Heart right ventricle (tissue), 16 donors: ENCODE results near the gene C1S. TPM values are rescaled to one million over a fixed set of nuclear protein-coding genes. Genes with fewer than 3 reads are reported as not detected.
"Not testable (repeated sequence)": the region's sequence is repeated elsewhere in the genome, so short reads cannot be mapped to it uniquely, and the experiment has no call there.

Experiments
- ATAC-seq, 8 donors: fragments of 200-7000 bp; cut with Tn5 transposase; one replicate each; pipeline ENCODE4 v1.9.1; 2020; ENCODE audit warnings: mild to moderate bottlenecking in 8 of 8, moderate library complexity in 8 of 8, moderate number of reproducible peaks in 1 of 8
- DNase-seq, 2 donors: peaks; one replicate each; pipeline ENCODE4 v3.0.0-alpha.2; 2020
- H3K27ac ChIP-seq, 10 donors: fragments of 200-600 bp; sonication (generic) in 2 of 10; one replicate each; pipeline versions ENCODE4 v1.5.0 to v1.8.0; 2020 to 2022; ENCODE audit warnings: mild to moderate bottlenecking in 3 of 10
- H3K27me3 ChIP-seq, 7 donors: fragments of 200-600 bp; one replicate each; pipeline ENCODE4 v1.8.0; 2021 to 2022; ENCODE audit warnings: mild to moderate bottlenecking in 2 of 7
- H3K36me3 ChIP-seq, 9 donors: fragments of 200-600 bp; sonication (generic) in 1 of 9; one replicate each; pipeline versions ENCODE4 v1.5.0 to v1.8.0; 2020 to 2022; ENCODE audit warnings: mild to moderate bottlenecking in 2 of 9
- H3K4me1 ChIP-seq, 9 donors: fragments of 200-600 bp; sonication (generic) in 1 of 9; one replicate each; pipeline versions ENCODE4 v1.5.0 to v1.8.0; 2020 to 2022; ENCODE audit warnings: mild to moderate bottlenecking in 4 of 9
- H3K4me3 ChIP-seq, 10 donors: fragments of 200-600 bp; sonication (generic) in 2 of 10; one replicate each; pipeline versions ENCODE4 v1.5.0 to v1.8.0; 2020 to 2022; ENCODE audit warnings: mild to moderate bottlenecking in 7 of 10, moderate library complexity in 2 of 10
- H3K9me3 ChIP-seq, 11 donors: fragments of 200-600 bp in 10 of 11; sonication (generic) in 2 of 11; one replicate each; pipeline versions ENCODE4 v1.5.0 to v1.8.0; 2013 to 2022; ENCODE audit warnings: mild to moderate bottlenecking in 2 of 11, control low read depth in 1 of 11, moderate library complexity in 1 of 11
- CTCF ChIP-seq, 9 donors: fragments of 200-600 bp; sonication (generic) in 2 of 9; IDR thresholded peaks; one replicate each; pipeline versions ENCODE4 v1.5.0 to v1.8.0; 2021 to 2022; ENCODE audit warnings: antibody characterized with exemption in 9 of 9, mild to moderate bottlenecking in 5 of 9, moderate library complexity in 1 of 9
- WGBS, 2 donors: extraction: QIAGEN DNeasy Blood & Tissue Kit; methylation state at CpG; one replicate each; pipeline ENCODE4 v1.1.7; 2013; ENCODE audit warnings: inconsistent platforms in 1 of 2; 5-methylcytosine and 5-hydroxymethylcytosine counted together
- intact Hi-C, 10 donors: fragments of 100-400 bp; cut with DNase I; formaldehyde crosslinking; loops; one replicate each; pipeline versions ENCODE4 v1.11.1 to v1.14.2; 2022
- polyA plus RNA-seq, 2 donors: library from polyadenylated mRNA; stranded (reverse); fragments of 200-250 nt; gene quantifications; one replicate each; pipeline ENCODE4 v1.2.3, GENCODE V29; 2013
- total RNA-seq, 10 donors: library from RNA; stranded (reverse); fragmentation: NEBNext Ultra II Directional in 3 of 10; extraction: Animal tissue kit (Norgen Biotek cat#: 25700) in 3 of 10; gene quantifications; one replicate each; pipeline versions ENCODE4 v1.2.1 to v1.2.4, GENCODE V29; 2021 to 2023
- donor health status: Arrhythmogenic right ventricular cardiomyopathy.
- donor health status: ischemic (EF 13 %, LVEDD 7.1; RV severe dilation, severe dysfunction).
- donor health status: healthy with polysubstance abuse.
- donor health status: DM: no; HTN: yes; CAD: no.
- donor health status: DM: no; HTN: no; CAD: no.
- donor health status: ischemic (EF 25% LVEDD 6.9; RV normal size, moderate dysfunction).
- donor health status: ischemic (EF 25% LVEDD 5.7; RV mildly dilated, moderate dysfunction).
- donor health status: healthy.
- donor health status: DM: yes; HTN: yes; CAD: no.
- donor health status: Ischemic cardiomyopathy.
- donor health status: ischemic (EF 35%, LVEDD 5.7; RV mildly dilated, moderate dysfunction).
- donor health status: nonischemic (EF 11% LVEDD 7.7; RV severe dilation, severe dysfunction).
- donor health status: DM: yes; HTN: yes; CAD: no.
- donor health status: PGD.
- donor health status: ischemic (EF 29% LVEDD 5.4; RV normal size, mild dysfunction).
- donor health status: nonischemic (EF 23%, LVEDD 6.1; RV moderate dilation, normal function).

C1S gene
- total and polyA plus RNA-seq, 12 donors: 25.1 to 151 (median 53.5) TPM

GRCh38 chr12:7046383-7047105, 14.0 kb upstream of the C1S start:
- H3K27ac ChIP-seq: no peak overlapping the region
- no peak for TF ChIP-seq CTCF (IDR thresholded peaks at IDR 0.05)
- WGBS, 2 donors: 82 to 84% methylated on average over 5 of the region's 5 CpGs
- H3K4me3 ChIP-seq: no peak overlapping the region
- intact Hi-C loops: loop anchor here in 1 of 10 donors (10.0 kb wide), 1 partner anchor 102 kb away; the partner anchor contains the start of genes C12orf57 and RNU7-1
- no peaks in the 10 kb centered on the region for H3K27me3 ChIP-seq
- no peaks in the 10 kb centered on the region for H3K9me3 ChIP-seq
- ATAC-seq (no peak), DNase-seq (no peak)
- H3K4me1 ChIP-seq: peaks cover 0 to 16% (median 0%) of the 10 kb centered on the region in 9 donors
- no peaks in the 10 kb centered on the region for H3K36me3 ChIP-seq

DNA sequence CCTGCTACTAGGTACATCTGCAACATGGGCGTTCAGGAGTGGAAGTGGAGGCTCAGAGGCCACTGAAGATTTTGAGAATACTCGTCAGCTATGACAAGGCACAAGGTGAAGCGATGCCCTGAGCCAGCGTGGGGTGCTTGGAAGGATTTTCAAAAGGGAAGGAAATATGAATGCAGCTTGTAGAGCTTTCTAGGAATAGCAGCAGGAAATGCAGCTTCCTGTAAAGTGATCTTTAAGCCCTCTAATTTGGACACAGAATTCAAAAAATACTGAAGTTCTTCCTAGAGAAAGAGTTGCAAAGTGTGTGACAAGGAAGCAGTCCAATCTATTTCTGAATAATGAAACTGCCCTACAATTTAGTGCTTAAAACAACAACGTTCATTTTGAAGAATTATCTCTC, 13.2 kb upstream of the C1S start:
- no peak for TF ChIP-seq CTCF (IDR thresholded peaks at IDR 0.05)
- intact Hi-C loops: loop anchor here in 1 of 10 donors (10.0 kb wide), 1 partner anchor 103 kb away; the partner anchor contains the start of genes C12orf57 and RNU7-1
- no peaks in the 10 kb centered on the region for H3K36me3 ChIP-seq
- H3K4me3 ChIP-seq: no peak overlapping the region
- no peak overlapping the region for H3K27ac ChIP-seq
- no peak for DNase-seq
- no peaks in the 10 kb centered on the region for H3K9me3 ChIP-seq
- no peak for ATAC-seq
- H3K4me1 ChIP-seq: peaks cover 0 to 16% (median 0%) of the 10 kb centered on the region in 9 donors
- no peaks in the 10 kb centered on the region for H3K27me3 ChIP-seq
- 53 to 60% methylated on average over 5 of the region's 5 CpGs for WGBS, 2 donors

- H3K27me3 ChIP-seq, DNase-seq, H3K4me3 ChIP-seq, ATAC-seq, H3K9me3 ChIP-seq, H3K36me3 ChIP-seq, H3K27ac ChIP-seq: not testable (repeated sequence)
- intact Hi-C loops: loop anchor here in 1 of 10 donors (10.0 kb wide), 1 partner anchor 105 kb away; the partner anchor contains the start of genes C12orf57 and RNU7-1
- WGBS, 2 donors: 91% methylated on average over 10 of the region's 10 CpGs
- H3K4me1 ChIP-seq: peaks cover 0 to 16% (median 0%) of the 10 kb centered on the region in 9 donors
Observed at GRCh38 chr12:7049445-7049951, 11.0 kb upstream of the C1S start.

DNA sequence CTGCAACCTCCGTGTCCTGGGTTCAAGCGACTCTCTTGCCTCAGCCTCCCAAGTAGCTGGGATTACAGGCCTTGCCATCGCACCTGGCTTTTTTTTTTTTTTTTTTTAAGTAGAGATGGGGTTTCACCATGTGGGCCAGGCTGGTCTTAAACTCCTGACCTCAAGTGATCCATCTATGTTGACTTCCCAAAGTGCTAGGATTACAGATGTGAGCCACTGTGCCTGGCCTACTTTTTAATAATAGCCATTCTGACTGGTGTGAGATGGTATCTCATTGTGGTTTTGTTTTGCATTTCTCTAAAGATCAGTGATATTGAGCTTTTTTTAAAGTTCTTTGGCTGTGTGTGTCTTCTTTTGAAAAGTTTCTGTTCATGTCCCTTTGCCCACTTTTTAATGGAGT, 10.5 kb upstream of the C1S start:
- DNase-seq: not testable (repeated sequence)
- WGBS, 2 donors: 95 to 98% methylated on average over 3 of the region's 3 CpGs

GRCh38 chr12:7054925-7055324, 5.6 kb upstream of the C1S start:
- TF ChIP-seq CTCF (IDR thresholded peaks at IDR 0.05): no peak
- no peak overlapping the region for H3K27ac ChIP-seq
- no peaks in the 10 kb centered on the region for H3K9me3 ChIP-seq
- DNase-seq (no peak), ATAC-seq (no peak)
- H3K4me3 ChIP-seq: no peak overlapping the region
- intact Hi-C loops: loop anchor here in 1 of 10 donors (10.0 kb wide), 1 partner anchor 50 kb away; the partner anchor contains the start of gene C1RL
- H3K36me3 ChIP-seq: no peaks in the 10 kb centered on the region
- WGBS, 2 donors: 91 to 94% methylated on average over 4 of the region's 4 CpGs
- no peaks in the 10 kb centered on the region for H3K27me3 ChIP-seq
- peaks cover 0 to 25% (median 2%) of the 10 kb centered on the region in 9 donors for H3K4me1 ChIP-seq

More for the DNA sequence above, 10.5 kb upstream of the C1S start:
- H3K4me3 ChIP-seq, ATAC-seq, H3K9me3 ChIP-seq, H3K36me3 ChIP-seq, H3K27me3 ChIP-seq, H3K27ac ChIP-seq: not testable (repeated sequence)
- peaks cover 0 to 16% (median 0%) of the 10 kb centered on the region in 9 donors for H3K4me1 ChIP-seq
- intact Hi-C loops: loop anchor here in 2 of 10 donors (10.0 kb wide), 2 partner anchors 55 to 105 kb away; partner anchors contain the start of genes C12orf57 (in 1 of the 2), C1RL (in 1 of the 2) and RNU7-1 (in 1 of the 2)

- not testable (repeated sequence) for H3K4me3 ChIP-seq, DNase-seq, ATAC-seq, H3K27me3 ChIP-seq, H3K9me3 ChIP-seq, H3K36me3 ChIP-seq, H3K27ac ChIP-seq
- 91 to 99% methylated on average over 2 of the region's 2 CpGs for WGBS, 2 donors
- intact Hi-C loops: loop anchor here in 1 of 10 donors (10.0 kb wide), 1 partner anchor 49 kb away; the partner anchor contains the start of gene C1RL
- peaks cover 0 to 32% (median 7%) of the 10 kb centered on the region in 9 donors for H3K4me1 ChIP-seq
Observed at GRCh38 chr12:7055736-7056135, 4.8 kb upstream of the C1S start.
